Measurements from ENCODE around the gene UBE2S. TPM values are rescaled to one million over a fixed set of nuclear protein-coding genes. Genes with fewer than 3 reads are reported as not detected.
A peak's percentile ranks its signal among the peaks of the same experiment; 100 is the strongest.

Gene UBE2S
- total RNA-seq, 2 experiments from 2014 or later: 50.9 to 62.9 TPM

GRCh38 chr19:55350620-55351315 is 56.8 kb downstream of the UBE2S start:
- intact Hi-C loops (cut with DNase I, micrococcal nuclease): loop anchor here in 1 of 2 experiments (5.0 kb wide), 1 partner anchor 37 kb away; the partner anchor contains the start of gene RPL28
- Histone ChIP-seq H3K4me1 (ENCODE audit: insufficient read depth, low read length) (peaks cover 29% of the 10 kb centered on the region), H3K27me3 (ENCODE audit: control insufficient read depth in 1 of 2, insufficient read depth in 2 of 2, low read length in 2 of 2) (peaks cover 34% of the 10 kb centered on the region in 2 experiments), H3K27ac (ENCODE audit: low read depth in 1 of 2, low read length in 2 of 2) (no peak overlapping the region), H3K36me3 (ENCODE audit: insufficient read depth, low read length) (no peaks in the 10 kb centered on the region), H3K4me3 (ENCODE audit: low read length) (no peak overlapping the region), H3K9me3 (ENCODE audit: control insufficient read depth in 1 of 2, insufficient read depth in 1 of 2, low read length in 2 of 2) (peaks cover 0 to 31% of the 10 kb centered on the region in 2 experiments)
- POLR2A ChIA-PET: interaction anchor here (1.4 kb wide), 1 partner anchor 12 kb away, joined by 11 read pairs; the partner anchor contains the start of gene KMT5C
- peaks cover 25% of the 10 kb centered on the region for H3K4me1 Mint-ChIP-seq (ENCODE audit: low read depth)
- H3K27me3 Mint-ChIP-seq: peaks cover 44% of the 10 kb centered on the region
- TF ChIP-seq CTCF (IDR thresholded peaks at IDR 0.05): no peak
- H3K27ac Mint-ChIP-seq: no peak overlapping the region
- ATAC-seq (ENCODE audit: poor library complexity) (no peak), DNase-seq (no peak)
- H3K36me3 Mint-ChIP-seq (ENCODE audit: low read depth): peaks cover under 1% of the 10 kb centered on the region
- H3K9me3 Mint-ChIP-seq: no peaks in the 10 kb centered on the region
- H3K4me3 Mint-ChIP-seq: peak overlapping the region; percentile 38
- CTCF ChIA-PET: no interaction called here

Other genes starting within 250 kb of the UBE2S start
- not detected for gene DNAAF3, start 241.2 kb downstream of the UBE2S start, total RNA-seq
- gene SYT5, start 227.5 kb downstream of the UBE2S start, total RNA-seq: under 1 TPM; 0.41 to 0.56 TPM
- gene PTPRH, start 198.3 kb downstream of the UBE2S start, total RNA-seq: not detected
- gene TMEM86B, start 179.0 kb downstream of the UBE2S start, total RNA-seq: 10 to 100 TPM; 11.7 to 11.8 TPM
- 100 to 1,000 TPM; 172 to 182 TPM for gene PPP6R1, start 148.8 kb downstream of the UBE2S start, total RNA-seq
- gene HSPBP1, start 127.7 kb downstream of the UBE2S start, total RNA-seq: 10 to 100 TPM; 14.3 to 15.1 TPM
- 1 to 10 TPM; 2.6 to 2.7 TPM for gene BRSK1, start 123.8 kb downstream of the UBE2S start, total RNA-seq
- gene TMEM150B, start 82.4 kb downstream of the UBE2S start, total RNA-seq: not detected
- gene KMT5C, start 67.9 kb downstream of the UBE2S start, total RNA-seq: 100 to 1,000 TPM; 113 to 115 TPM
- under 1 TPM in 1 of 2 experiments, not detected in 1; 0.28 TPM for gene COX6B2, start 53.1 kb downstream of the UBE2S start, total RNA-seq
- gene GARIN5B, start 44.5 kb downstream of the UBE2S start, total RNA-seq: under 1 TPM in 1 of 2 experiments, not detected in 1; 0.08 TPM
- gene IL11, start 37.3 kb downstream of the UBE2S start, total RNA-seq: under 1 TPM; 0.22 to 0.92 TPM
- gene TMEM190, start 31.0 kb downstream of the UBE2S start, total RNA-seq: not detected
- gene TMEM238, start 23.5 kb downstream of the UBE2S start, total RNA-seq: 10 to 100 TPM; 14.2 to 14.3 TPM
- 1,000 to 10,000 TPM; 3,995 to 4,178 TPM for gene RPL28, start 21.9 kb downstream of the UBE2S start, total RNA-seq
- gene SHISA7, start 35.5 kb upstream of the UBE2S start, total RNA-seq: not detected
- 1 to 10 TPM; 1.5 to 2.2 TPM for gene ISOC2, start 53.9 kb upstream of the UBE2S start, total RNA-seq
- not detected for gene C19orf85, start 57.0 kb upstream of the UBE2S start, total RNA-seq
- gene ZNF628, start 68.8 kb upstream of the UBE2S start, total RNA-seq: 10 to 100 TPM; 26.6 to 27.2 TPM
- gene NAT14, start 77.4 kb upstream of the UBE2S start, total RNA-seq: 10 to 100 TPM; 10.5 to 14.7 TPM
- 1 to 10 TPM in 1 of 2 experiments, under 1 TPM in 1; 0.42 to 1.3 TPM for gene SSC5D, start 80.6 kb upstream of the UBE2S start, total RNA-seq
- not detected for gene SBK2, start 129.3 kb upstream of the UBE2S start, total RNA-seq
- not detected for gene SBK3, start 137.8 kb upstream of the UBE2S start, total RNA-seq
- 1 to 10 TPM; 6.7 to 7.1 TPM for gene ZNF579, start 173.1 kb upstream of the UBE2S start, total RNA-seq
- 1 to 10 TPM; 5.5 to 7.3 TPM for gene FIZ1, start 191.7 kb upstream of the UBE2S start, total RNA-seq
- 10 to 100 TPM in 1 of 2 experiments, 1 to 10 TPM in 1; 9.6 to 10.3 TPM for gene ZNF524, start 192.5 kb upstream of the UBE2S start, total RNA-seq
- 10 to 100 TPM; 12.0 to 12.9 TPM for gene ZNF865, start 197.9 kb upstream of the UBE2S start, total RNA-seq
- 10 to 100 TPM; 11.2 to 11.8 TPM for gene ZNF784, start 216.8 kb upstream of the UBE2S start, total RNA-seq
- 10 to 100 TPM; 45.2 to 46.6 TPM for gene ZNF580, start 233.2 kb upstream of the UBE2S start, total RNA-seq
- gene ZNF581, start 235.9 kb upstream of the UBE2S start, total RNA-seq: 10 to 100 TPM; 23.1 to 24.7 TPM
- gene CCDC106, start 240.4 kb upstream of the UBE2S start, total RNA-seq: 1 to 10 TPM; 1.7 to 1.8 TPM
- gene U2AF2, start 247.2 kb upstream of the UBE2S start, total RNA-seq: 100 to 1,000 TPM; 209 to 212 TPM

All from CD4-positive, alpha-beta T cell (primary cell).